Fibroblast of pulmonary artery (primary cell): ENCODE measurements around the gene HNRNPL.
"Not testable (repeated sequence)": the region's sequence is repeated elsewhere in the genome, so short reads cannot be mapped to it uniquely, and the experiment has no call there.

Experiments
- DNase-seq: peaks from one replicate; pipeline ENCODE4 v3.0.0-alpha.2; 2010; ENCODE audit warnings: low read depth
- H3K4me3 ChIP-seq: replicated peaks from 2 replicates; pipeline ENCODE4 v1.5.1; 2011; ENCODE audit warnings: low read depth, mild to moderate bottlenecking, control low read depth, low read length, moderate library complexity
- TF ChIP-seq, protein P1 (sequence below): IDR thresholded peaks from 2 replicates; pipeline ENCODE4 v1.5.1; 2011; ENCODE audit warnings: mild to moderate bottlenecking, control low read depth, low read length, inconsistent platforms; ENCODE audit errors: missing control alignments

HNRNPL gene

GRCh38 chr19:38869160-38869835 is 19.5 kb upstream of the HNRNPL start:
- no peak for DNase-seq
- TF ChIP-seq, protein P1, sequence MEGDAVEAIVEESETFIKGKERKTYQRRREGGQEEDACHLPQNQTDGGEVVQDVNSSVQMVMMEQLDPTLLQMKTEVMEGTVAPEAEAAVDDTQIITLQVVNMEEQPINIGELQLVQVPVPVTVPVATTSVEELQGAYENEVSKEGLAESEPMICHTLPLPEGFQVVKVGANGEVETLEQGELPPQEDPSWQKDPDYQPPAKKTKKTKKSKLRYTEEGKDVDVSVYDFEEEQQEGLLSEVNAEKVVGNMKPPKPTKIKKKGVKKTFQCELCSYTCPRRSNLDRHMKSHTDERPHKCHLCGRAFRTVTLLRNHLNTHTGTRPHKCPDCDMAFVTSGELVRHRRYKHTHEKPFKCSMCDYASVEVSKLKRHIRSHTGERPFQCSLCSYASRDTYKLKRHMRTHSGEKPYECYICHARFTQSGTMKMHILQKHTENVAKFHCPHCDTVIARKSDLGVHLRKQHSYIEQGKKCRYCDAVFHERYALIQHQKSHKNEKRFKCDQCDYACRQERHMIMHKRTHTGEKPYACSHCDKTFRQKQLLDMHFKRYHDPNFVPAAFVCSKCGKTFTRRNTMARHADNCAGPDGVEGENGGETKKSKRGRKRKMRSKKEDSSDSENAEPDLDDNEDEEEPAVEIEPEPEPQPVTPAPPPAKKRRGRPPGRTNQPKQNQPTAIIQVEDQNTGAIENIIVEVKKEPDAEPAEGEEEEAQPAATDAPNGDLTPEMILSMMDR, result no peak

GRCh38 chr19:38868551-38868950 is 18.8 kb upstream of the HNRNPL start:
- no peak for DNase-seq
- no peak overlapping the region for H3K4me3 ChIP-seq
- TF ChIP-seq, protein P1, result no peak

More at GRCh38 chr19:38869160-38869835, 19.5 kb upstream of the HNRNPL start:
- peak overlapping the region; percentile 49 for H3K4me3 ChIP-seq

- TF ChIP-seq, protein P1, result no peak
- no peak overlapping the region for H3K4me3 ChIP-seq
- DNase-seq, result no peak
Measured at GRCh38 chr19:38867171-38867780, 17.5 kb upstream of the HNRNPL start.

DNA sequence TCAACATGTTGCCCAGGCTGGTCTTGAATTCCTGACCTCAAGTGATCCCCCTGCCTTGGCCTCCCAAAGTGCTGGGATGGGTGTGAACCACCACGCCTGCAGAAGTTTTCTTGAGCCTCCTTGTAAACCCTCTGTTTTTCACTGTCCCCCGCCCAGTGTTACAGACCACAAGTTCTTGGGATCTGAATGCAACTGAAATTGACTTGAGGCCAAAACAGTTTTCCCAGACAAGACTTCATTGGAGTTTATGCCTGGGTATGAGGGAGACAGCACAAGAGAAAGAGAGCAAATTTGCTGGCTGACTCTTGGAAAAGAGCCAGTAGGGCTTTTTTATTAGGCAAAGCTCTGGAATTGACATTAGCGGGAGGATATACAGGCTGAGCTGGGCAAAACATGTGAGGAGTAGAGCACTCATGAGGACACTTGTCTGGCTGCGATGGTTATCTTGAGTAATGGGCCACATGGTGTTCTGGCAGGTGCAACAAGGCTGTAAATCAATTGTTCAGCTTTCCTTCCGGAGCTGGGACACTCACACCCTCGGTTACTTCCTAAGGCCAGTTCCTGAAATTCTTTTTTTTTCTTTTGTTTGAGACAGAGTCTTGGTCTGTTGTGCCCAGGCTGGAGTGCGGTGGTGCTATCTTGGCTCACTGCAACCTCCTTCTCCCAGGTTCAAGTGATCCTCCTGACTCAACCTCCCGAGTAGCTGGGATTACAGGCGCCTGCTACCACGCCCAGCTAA is 12.7 kb upstream of the HNRNPL start:
- DNase-seq, result peak; percentile 41
- no peak overlapping the region for H3K4me3 ChIP-seq
- TF ChIP-seq, protein P1, result no peak

- no peak for DNase-seq
- TF ChIP-seq, protein P1, result no peak
- H3K4me3 ChIP-seq, result no peak overlapping the region
Measured at GRCh38 chr19:38861368-38861767, 11.6 kb upstream of the HNRNPL start.

DNA sequence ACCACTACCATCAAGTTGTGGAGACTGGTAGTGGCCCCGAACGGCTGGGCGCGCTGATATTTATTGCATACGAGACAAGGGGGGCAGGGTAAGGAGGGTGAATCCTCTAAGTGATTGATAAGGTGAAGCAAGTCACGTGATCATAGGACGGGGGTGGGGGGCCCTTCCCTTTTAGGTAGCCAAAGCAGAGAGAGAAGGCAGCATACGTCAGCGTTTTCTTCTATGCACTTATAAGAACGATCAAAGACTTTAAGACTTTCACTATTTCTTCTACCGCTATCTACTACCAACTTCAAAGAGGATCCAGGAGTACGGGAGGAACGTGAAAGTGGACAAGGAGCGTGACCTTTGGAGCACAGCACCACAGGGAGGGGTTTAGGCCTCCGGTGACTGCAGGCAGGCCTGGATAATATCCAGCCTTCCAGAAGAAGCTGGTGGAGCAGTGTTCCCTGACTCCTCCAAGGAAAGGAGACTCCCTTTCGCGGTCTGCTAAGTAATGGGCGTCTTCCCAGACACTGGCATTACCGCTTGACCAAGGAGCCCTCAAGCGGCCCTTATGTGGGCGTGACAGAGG is 9.9 kb upstream of the HNRNPL start:
- H3K4me3 ChIP-seq, DNase-seq: not testable (repeated sequence)

DNA sequence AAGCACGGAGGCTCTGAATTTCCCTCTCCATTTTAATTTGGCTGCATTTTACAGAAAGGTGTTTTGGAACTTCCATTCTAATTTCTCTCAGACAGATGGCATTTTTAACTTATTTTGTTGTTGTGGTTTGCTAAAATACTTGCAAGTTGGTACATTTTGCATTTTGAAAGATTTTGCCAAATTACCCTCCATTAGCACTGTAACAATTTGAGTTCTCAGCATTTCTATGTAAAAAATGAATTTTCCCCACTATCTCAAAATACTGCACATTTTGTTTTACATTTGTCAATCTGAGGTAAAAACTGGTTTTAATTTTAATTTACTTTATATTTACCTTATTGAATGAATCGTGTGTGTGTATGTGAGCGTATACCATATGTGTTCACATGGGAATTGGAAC is 7.0 kb upstream of the HNRNPL start:
- DNase-seq, result no peak
- TF ChIP-seq, protein P1, result no peak
- no peak overlapping the region for H3K4me3 ChIP-seq

DNA sequence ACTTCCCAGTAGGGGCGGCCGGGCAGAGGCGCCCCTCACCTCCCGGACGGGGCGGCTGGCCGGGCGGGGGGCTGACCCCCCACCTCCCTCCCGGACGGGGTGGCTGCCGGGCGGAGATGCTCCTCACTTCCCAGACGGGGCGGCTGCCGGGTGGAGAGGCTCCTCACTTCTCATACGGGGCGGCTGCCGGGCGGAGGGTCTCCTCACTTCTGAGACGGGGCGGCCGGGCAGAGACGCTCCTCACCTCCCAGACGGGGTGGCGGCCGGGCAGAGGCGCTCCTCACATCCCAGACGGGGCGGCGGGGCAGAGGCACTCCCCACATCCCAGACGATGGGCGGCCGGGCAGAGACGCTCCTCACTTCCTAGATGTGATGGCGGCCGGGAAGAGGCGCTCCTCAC is 6.0 kb upstream of the HNRNPL start:
- not testable (repeated sequence) for H3K4me3 ChIP-seq, DNase-seq

DNA sequence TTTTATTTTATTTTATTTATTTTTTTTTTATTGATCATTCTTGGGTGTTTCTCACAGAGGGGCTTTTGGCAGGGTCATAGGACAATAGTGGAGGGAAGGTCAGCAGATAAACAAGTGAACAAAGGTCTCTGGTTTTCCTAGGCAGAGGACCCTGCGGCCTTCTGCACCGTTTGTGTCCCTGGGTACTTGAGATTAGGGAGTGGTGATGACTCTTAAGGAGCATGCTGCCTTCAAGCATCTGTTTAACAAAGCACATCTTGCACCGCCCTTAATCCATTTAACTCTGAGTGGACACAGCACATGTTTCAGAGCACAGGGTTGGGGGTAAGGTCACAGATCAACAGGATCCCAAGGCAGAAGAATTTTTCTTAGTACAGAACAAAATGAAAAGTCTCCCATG is 5.2 kb upstream of the HNRNPL start:
- H3K4me3 ChIP-seq, DNase-seq: not testable (repeated sequence)
